ENCODE results near the gene DRAXIN.

Gene DRAXIN

DNA sequence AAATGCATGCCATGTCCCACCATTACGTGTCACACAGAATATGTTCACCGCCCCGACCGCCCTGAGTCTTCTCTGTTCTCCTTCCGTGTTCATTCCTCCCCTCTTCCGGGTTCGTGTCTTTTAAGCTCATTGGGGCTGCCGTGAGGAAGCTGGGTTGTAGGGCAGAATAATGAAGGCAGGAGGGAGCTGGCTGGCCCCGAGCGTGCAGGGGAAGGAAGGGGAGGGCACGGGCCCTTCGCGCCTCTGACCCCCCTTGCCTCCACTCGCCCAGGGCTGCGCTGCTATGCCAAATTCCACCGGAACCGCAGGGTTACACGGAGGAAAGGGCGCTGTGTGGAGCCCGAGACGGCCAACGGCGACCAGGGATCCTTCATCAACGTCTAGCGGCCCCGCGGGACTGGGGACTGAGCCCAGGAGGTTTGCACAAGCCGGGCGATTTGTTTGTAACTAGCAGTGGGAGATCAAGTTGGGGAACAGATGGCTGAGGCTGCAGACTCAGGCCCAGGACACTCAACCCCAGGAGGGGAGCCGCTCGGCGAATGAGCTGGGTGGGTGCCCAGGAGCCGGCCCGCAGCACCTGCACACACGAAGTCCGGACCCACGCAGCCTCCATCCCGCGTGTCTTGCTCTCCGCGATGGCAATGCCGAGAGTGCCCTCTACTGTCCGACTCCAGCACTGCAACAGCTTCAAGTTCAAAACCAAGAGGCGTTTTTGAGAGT lies 28.0 kb downstream of the DRAXIN start:
- Histone ChIP-seq H3K4me3 (ENCODE audit: low read depth in 1 of 2, low read length in 2 of 2) (peak overlapping the region; percentile 4 to 56; a peak in 3 of 4 replicates), H3K27me3 (ENCODE audit: insufficient read depth, low read length, poor library complexity) (no peaks in the 10 kb centered on the region), H3K9me3 (ENCODE audit: insufficient read depth, low read length, severe bottlenecking) (no peaks in the 10 kb centered on the region), H3K79me2 (ENCODE audit: insufficient read depth, low read length) (no peaks in the 10 kb centered on the region), H3K4me1 (ENCODE audit: insufficient read depth, low read length) (peaks cover 14% of the 10 kb centered on the region), H3K27ac (ENCODE audit: low read length) (peak overlapping the region; percentile 65), H3K9ac (ENCODE audit: low read depth, low read length) (peak overlapping the region; percentile 55), H2AFZ (ENCODE audit: low read depth, low read length) (peak overlapping the region; percentile 86), H3K4me2 (ENCODE audit: insufficient read depth, low read length) (peak overlapping the region; percentile 70), H3K36me3 (ENCODE audit: insufficient read depth, low read length) (no peaks in the 10 kb centered on the region), H4K20me1 (ENCODE audit: insufficient read depth, low read length) (no peaks in the 10 kb centered on the region)
- ATAC-seq (ENCODE audit: insufficient read depth, low read depth) (peak; percentile 91), DNase-seq (peak; percentile 82)
- TF ChIP-seq, protein P1, sequence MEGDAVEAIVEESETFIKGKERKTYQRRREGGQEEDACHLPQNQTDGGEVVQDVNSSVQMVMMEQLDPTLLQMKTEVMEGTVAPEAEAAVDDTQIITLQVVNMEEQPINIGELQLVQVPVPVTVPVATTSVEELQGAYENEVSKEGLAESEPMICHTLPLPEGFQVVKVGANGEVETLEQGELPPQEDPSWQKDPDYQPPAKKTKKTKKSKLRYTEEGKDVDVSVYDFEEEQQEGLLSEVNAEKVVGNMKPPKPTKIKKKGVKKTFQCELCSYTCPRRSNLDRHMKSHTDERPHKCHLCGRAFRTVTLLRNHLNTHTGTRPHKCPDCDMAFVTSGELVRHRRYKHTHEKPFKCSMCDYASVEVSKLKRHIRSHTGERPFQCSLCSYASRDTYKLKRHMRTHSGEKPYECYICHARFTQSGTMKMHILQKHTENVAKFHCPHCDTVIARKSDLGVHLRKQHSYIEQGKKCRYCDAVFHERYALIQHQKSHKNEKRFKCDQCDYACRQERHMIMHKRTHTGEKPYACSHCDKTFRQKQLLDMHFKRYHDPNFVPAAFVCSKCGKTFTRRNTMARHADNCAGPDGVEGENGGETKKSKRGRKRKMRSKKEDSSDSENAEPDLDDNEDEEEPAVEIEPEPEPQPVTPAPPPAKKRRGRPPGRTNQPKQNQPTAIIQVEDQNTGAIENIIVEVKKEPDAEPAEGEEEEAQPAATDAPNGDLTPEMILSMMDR (IDR thresholded peaks at IDR 0.05; ENCODE audit: borderline replicate concordance, extremely low read depth, low read length, poor library complexity, severe bottlenecking), result peak; percentile 98
- TF ChIP-seq EZH2 (IDR thresholded peaks at IDR 0.05; ENCODE audit: borderline replicate concordance, low read depth, low read length, severe bottlenecking), result no peak

DNA sequence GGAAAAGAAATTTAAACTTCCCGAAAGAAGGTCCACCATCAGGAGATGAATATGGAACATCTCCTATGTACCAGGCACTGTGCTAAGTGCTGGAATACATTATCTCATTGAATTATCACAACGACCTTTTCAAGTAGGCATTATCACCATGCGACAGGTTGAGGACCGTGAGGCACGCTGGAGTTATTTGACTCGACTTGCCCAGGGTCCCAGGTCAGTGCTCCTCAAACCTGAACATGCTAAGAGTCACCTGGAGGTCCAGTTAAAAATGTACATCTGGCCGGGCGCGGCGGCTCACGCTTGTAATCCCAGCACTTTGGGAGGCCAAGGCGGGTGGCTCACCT lies 28.5 kb downstream of the DRAXIN start:
- Histone ChIP-seq H3K9me3 (ENCODE audit: insufficient read depth, low read length, severe bottlenecking) (no peaks in the 10 kb centered on the region), H3K4me2 (ENCODE audit: insufficient read depth, low read length) (peak overlapping the region; percentile 70)

DNA sequence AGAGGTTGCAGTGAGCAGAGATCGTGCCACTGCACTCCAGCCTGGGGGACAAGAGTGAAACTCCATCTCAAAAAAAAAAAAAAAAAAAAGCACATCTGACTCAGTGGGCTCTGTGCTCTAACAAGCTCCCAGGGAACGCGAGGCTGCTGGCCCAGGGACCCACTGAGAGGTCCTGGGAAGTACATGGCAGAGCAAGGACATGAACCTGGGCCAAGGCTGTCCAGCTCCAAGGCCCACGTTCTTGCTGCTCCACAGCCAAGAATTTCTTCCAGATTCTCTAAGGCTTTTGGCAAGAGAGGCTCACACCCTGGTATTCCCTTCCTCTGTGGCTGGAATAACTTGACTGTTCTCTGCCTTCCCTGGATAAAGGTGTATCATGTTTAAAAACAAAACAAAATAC lies 29.0 kb downstream of the DRAXIN start:
- H3K9me3 ChIP-seq (ENCODE audit: insufficient read depth, low read length, severe bottlenecking), result no peaks in the 10 kb centered on the region
- no peak overlapping the region for H3K27ac ChIP-seq (ENCODE audit: low read length)
- no peaks in the 10 kb centered on the region for H3K27me3 ChIP-seq (ENCODE audit: insufficient read depth, low read length, poor library complexity)
- TF ChIP-seq, protein P1 (IDR thresholded peaks at IDR 0.05; ENCODE audit: borderline replicate concordance, extremely low read depth, low read length, poor library complexity, severe bottlenecking), result no peak
- TF ChIP-seq EZH2 (IDR thresholded peaks at IDR 0.05; ENCODE audit: borderline replicate concordance, low read depth, low read length, severe bottlenecking), result no peak
- peaks cover 14% of the 10 kb centered on the region for H3K4me1 ChIP-seq (ENCODE audit: insufficient read depth, low read length)
- DNase-seq, result no peak
- H4K20me1 ChIP-seq (ENCODE audit: insufficient read depth, low read length), result no peaks in the 10 kb centered on the region
- no peak overlapping the region for H2AFZ ChIP-seq (ENCODE audit: low read depth, low read length)
- no peak overlapping the region for H3K4me2 ChIP-seq (ENCODE audit: insufficient read depth, low read length)
- no peak overlapping the region for H3K4me3 ChIP-seq (ENCODE audit: low read depth in 1 of 2, low read length in 2 of 2)
- no peaks in the 10 kb centered on the region for H3K79me2 ChIP-seq (ENCODE audit: insufficient read depth, low read length)
- no peak for ATAC-seq (ENCODE audit: insufficient read depth, low read depth)
- no peak overlapping the region for H3K9ac ChIP-seq (ENCODE audit: low read depth, low read length)
- H3K36me3 ChIP-seq (ENCODE audit: insufficient read depth, low read length), result no peaks in the 10 kb centered on the region

More for the DNA sequence above, 28.5 kb downstream of the DRAXIN start:
- peak overlapping the region in 1 of 2 experiments; percentile 56; a peak in 2 of 4 replicates for H3K4me3 ChIP-seq (ENCODE audit: low read depth in 1 of 2, low read length in 2 of 2)
- peak overlapping the region; percentile 86 for H2AFZ ChIP-seq (ENCODE audit: low read depth, low read length)
- TF ChIP-seq, protein P1 (IDR thresholded peaks at IDR 0.05; ENCODE audit: borderline replicate concordance, extremely low read depth, low read length, poor library complexity, severe bottlenecking), result no peak
- TF ChIP-seq EZH2 (IDR thresholded peaks at IDR 0.05; ENCODE audit: borderline replicate concordance, low read depth, low read length, severe bottlenecking), result no peak
- no peaks in the 10 kb centered on the region for H3K36me3 ChIP-seq (ENCODE audit: insufficient read depth, low read length)
- H3K27ac ChIP-seq (ENCODE audit: low read length), result peak overlapping the region; percentile 65; the same call in 1 of the 2 replicates
- H3K79me2 ChIP-seq (ENCODE audit: insufficient read depth, low read length), result no peaks in the 10 kb centered on the region
- peak overlapping the region; percentile 55 for H3K9ac ChIP-seq (ENCODE audit: low read depth, low read length)
- H3K27me3 ChIP-seq (ENCODE audit: insufficient read depth, low read length, poor library complexity), result no peaks in the 10 kb centered on the region
- H3K4me1 ChIP-seq (ENCODE audit: insufficient read depth, low read length), result peaks cover 14% of the 10 kb centered on the region
- no peak for DNase-seq
- no peak for ATAC-seq (ENCODE audit: insufficient read depth, low read depth)
- no peaks in the 10 kb centered on the region for H4K20me1 ChIP-seq (ENCODE audit: insufficient read depth, low read length)
